Transverse colon (tissue), 4 donors: ENCODE measurements around the gene STIP1. TPM values are rescaled to one million over a fixed set of nuclear protein-coding genes. Genes with fewer than 3 reads are reported as not detected.
A peak's percentile ranks its signal among the peaks of the same experiment; 100 is the strongest.

Experiments
- DNase-seq: peaks from one replicate; pipeline ENCODE4 v3.0.0-alpha.2; 2019
- H3K27ac ChIP-seq, 4 donors: fragments of 200-600 bp; sonication (generic); 2 replicates each; pipeline ENCODE4 v1.5.1; 2016 to 2018; ENCODE audit warnings: inconsistent platforms in 4 of 4
- H3K27me3 ChIP-seq: fragments of 200-600 bp; sonication (generic); 2 replicates; pipeline ENCODE4 v1.5.1; 2017; ENCODE audit warnings: inconsistent platforms
- H3K36me3 ChIP-seq, 4 donors: fragments of 200-600 bp; sonication (generic); 2 replicates each; pipeline ENCODE4 v1.5.1; 2017 to 2019; ENCODE audit warnings: inconsistent platforms in 4 of 4
- H3K4me1 ChIP-seq, 4 donors: fragments of 200-600 bp; sonication (generic); 2 replicates each; pipeline ENCODE4 v1.5.1; 2017 to 2020; ENCODE audit warnings: inconsistent platforms in 4 of 4
- H3K4me3 ChIP-seq, 4 donors: fragments of 200-600 bp; sonication (generic); 1 replicate in 1 of 4; 2 replicates in 3 of 4; pipeline versions ENCODE4 v1.5.1 to v1.6.1; 2017 to 2019; ENCODE audit warnings: inconsistent platforms in 4 of 4
- H3K9me3 ChIP-seq, 2 donors: fragments of 200-600 bp; sonication (generic); 2 replicates each; pipeline ENCODE4 v1.5.1; 2017 to 2019; ENCODE audit warnings: inconsistent platforms in 2 of 2
- EP300 ChIP-seq: sonication (generic); formaldehyde crosslinking; IDR thresholded peaks from one replicate; pipeline ENCODE4 v1.6.1; 2017; ENCODE audit warnings: antibody characterized with exemption, low read depth
- POLR2A ChIP-seq: fragments of 450-650 bp; IDR thresholded peaks from one replicate; pipeline ENCODE4 v1.6.1; 2016; ENCODE audit warnings: antibody characterized with exemption, mild to moderate bottlenecking, moderate library complexity
- POLR2AphosphoS5 ChIP-seq, 3 donors: sonication (generic); formaldehyde crosslinking; IDR thresholded peaks; one replicate each; pipeline ENCODE4 v1.6.1; 2016; ENCODE audit warnings: antibody characterized with exemption in 3 of 3
- WGBS, 2 donors: methylation state at CpG; one replicate each; pipeline ENCODE4 v1.1.5; 2018; ENCODE audit warnings: low coverage in 1 of 2; 5-methylcytosine and 5-hydroxymethylcytosine counted together
- in situ Hi-C, 4 donors: fragments of 200-750 bp; cut with MboI; loops; one replicate each; pipeline versions ENCODE4 v1.15.0 to v1.15.1; 2017; ENCODE audit warnings: low sequenced_read_pairs in 3 of 4, low pct_ligation_motif_present in 1 of 4, low pct_unique_long_range_greater_than_20kb in 1 of 4
- intact Hi-C: fragments of 100-400 bp; cut with DNase I; formaldehyde crosslinking; loops from one replicate; pipeline ENCODE4 v1.15.1; 2023; ENCODE audit warnings: low total_unique reads
- total RNA-seq, 4 donors: library from RNA; depleted of rRNA; stranded (reverse); fragments of >200 nt; gene quantifications; one replicate each; pipeline ENCODE4 v1.1.0, GENCODE V29; 2016
- TF ChIP-seq, protein P1 (sequence below), 5 experiments: fragments of 200-600 bp in 3 of 5; fragments of 450-650 bp in 2 of 5; sonication (generic) in 3 of 5; IDR thresholded peaks; 1 replicate in 2 of 5; 2 replicates in 3 of 5; pipeline ENCODE4 v1.5.1; 2016 to 2017; ENCODE audit warnings: antibody characterized with exemption in 5 of 5, inconsistent platforms in 3 of 5, mild to moderate bottlenecking in 2 of 5, moderate library complexity in 1 of 5

The STIP1 gene
- total RNA-seq, 4 donors from 2014 or later = 45.3 to 181 (median 65.9) TPM

DNA sequence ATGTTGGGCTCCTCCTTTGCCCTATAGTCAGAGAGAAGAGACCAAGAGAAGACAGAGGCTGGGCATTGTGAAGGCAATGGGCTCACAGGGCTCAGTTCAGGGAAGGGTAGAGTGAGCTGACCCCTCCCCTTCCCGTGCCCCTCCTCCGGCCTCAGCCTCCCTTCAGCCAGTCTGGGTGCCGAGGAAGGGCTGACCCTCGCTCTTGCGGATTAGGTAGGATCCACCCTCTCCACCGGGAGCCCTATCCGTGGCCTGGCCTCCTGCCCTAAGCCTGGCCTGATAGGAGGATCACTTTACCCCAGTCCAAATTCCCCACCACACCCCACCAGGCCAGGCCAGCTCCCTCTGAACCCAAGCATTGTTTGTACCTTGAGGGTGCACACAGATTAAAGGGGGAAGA lies 62.6 kb downstream of the STIP1 start:
- peak; percentile 11 for DNase-seq
- Histone ChIP-seq H3K27me3 (no peaks in the 10 kb centered on the region), H3K36me3 (no peaks in the 10 kb centered on the region), H3K27ac (no peak overlapping the region), H3K9me3 (no peaks in the 10 kb centered on the region), H3K4me3 (no peak overlapping the region), H3K4me1 (peaks cover 21 to 50% (median 43%) of the 10 kb centered on the region in 4 donors)
- 78% methylated on average over 7 of the region's 7 CpGs; no CpG with 5 or more reads in 1 of the 2 donors for WGBS, 2 donors
- intact Hi-C loops (no loop called here), in situ Hi-C loops (no loop called here)
- TF ChIP-seq POLR2A = no peak
- TF ChIP-seq EP300 = no peak
- TF ChIP-seq POLR2AphosphoS5 (IDR thresholded peaks at IDR 0.05) = no peak
- TF ChIP-seq, protein P1, sequence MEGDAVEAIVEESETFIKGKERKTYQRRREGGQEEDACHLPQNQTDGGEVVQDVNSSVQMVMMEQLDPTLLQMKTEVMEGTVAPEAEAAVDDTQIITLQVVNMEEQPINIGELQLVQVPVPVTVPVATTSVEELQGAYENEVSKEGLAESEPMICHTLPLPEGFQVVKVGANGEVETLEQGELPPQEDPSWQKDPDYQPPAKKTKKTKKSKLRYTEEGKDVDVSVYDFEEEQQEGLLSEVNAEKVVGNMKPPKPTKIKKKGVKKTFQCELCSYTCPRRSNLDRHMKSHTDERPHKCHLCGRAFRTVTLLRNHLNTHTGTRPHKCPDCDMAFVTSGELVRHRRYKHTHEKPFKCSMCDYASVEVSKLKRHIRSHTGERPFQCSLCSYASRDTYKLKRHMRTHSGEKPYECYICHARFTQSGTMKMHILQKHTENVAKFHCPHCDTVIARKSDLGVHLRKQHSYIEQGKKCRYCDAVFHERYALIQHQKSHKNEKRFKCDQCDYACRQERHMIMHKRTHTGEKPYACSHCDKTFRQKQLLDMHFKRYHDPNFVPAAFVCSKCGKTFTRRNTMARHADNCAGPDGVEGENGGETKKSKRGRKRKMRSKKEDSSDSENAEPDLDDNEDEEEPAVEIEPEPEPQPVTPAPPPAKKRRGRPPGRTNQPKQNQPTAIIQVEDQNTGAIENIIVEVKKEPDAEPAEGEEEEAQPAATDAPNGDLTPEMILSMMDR (IDR thresholded peaks at IDR 0.05) = no peak

DNA sequence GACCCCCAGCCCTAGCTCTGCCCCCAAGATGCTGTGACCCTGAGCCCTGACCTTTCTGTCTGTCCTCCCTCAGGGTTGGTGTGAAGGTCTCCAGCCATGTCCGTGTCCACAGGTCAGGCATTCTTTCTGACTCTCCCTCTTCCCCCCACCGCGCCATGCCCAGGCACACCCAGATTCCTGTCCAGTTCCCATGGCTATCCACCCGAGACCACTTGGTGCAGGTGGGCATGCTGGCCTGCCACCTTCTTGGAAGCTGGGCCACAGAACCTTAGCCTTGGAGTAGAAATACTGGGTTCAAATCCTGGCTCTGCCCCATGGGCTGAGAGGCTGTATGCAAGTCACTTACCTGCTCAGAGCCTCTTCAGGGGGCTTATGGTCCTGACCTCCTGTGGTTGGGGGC lies 63.1 kb downstream of the STIP1 start:
- H3K36me3 ChIP-seq = no peaks in the 10 kb centered on the region
- DNase-seq = no peak
- H3K4me1 ChIP-seq = peaks cover 21 to 52% (median 44%) of the 10 kb centered on the region in 4 donors
- in situ Hi-C loops = no loop called here
- no peak overlapping the region for H3K27ac ChIP-seq
- intact Hi-C loops = no loop called here
- TF ChIP-seq POLR2AphosphoS5 (IDR thresholded peaks at IDR 0.05) (no peak), POLR2A (no peak), EP300 (no peak)
- TF ChIP-seq, protein P1 (IDR thresholded peaks at IDR 0.05) = no peak
- H3K27me3 ChIP-seq = no peaks in the 10 kb centered on the region
- 95% methylated on average over 4 of the region's 4 CpGs; no CpG with 5 or more reads in 1 of the 2 donors for WGBS, 2 donors
- no peak overlapping the region for H3K4me3 ChIP-seq
- no peaks in the 10 kb centered on the region for H3K9me3 ChIP-seq

DNA sequence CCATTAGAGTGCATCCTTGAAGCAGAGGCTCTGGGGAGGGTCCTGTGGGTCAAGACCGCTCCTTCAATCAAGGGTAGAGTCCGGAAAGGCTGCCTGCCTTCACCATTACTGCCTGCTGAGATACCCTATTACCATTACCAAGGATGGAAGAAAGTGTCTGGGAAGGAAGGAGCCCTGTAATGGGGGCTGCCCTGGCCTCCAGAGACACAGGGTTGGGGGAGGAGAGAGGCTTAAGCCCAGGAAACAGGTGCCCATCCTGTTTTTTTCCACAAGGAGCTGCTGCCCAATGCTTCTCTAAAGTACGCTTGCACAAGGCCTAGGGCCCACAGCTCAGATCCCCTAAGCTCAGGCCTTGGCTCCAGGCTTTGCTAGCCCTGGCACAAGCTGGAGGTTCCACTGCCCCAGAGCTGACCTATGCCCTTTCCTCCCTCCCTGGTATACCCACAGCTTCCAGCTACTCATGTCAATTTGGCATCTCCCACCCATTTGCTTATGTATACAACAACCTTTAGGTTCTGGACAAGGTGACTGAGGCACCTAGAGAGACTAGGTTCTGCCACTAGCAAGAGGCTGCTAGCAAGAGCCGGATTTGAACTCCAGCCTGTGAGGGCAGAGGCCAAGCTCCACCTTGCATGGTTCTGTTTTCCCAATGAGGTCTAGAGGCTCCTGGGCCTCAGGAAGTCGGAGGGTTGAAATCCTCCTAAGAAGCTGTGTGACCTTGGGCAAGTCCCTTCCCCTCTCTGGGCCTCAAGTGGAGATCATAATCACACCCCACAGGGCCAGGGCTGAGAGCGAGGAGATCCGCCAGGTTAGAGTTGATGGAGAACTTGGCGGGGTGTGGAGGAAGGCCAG lies 63.8 kb downstream of the STIP1 start:
- H3K4me1 ChIP-seq = peaks cover 19 to 55% (median 42%) of the 10 kb centered on the region in 4 donors
- no peaks in the 10 kb centered on the region for H3K27me3 ChIP-seq
- intact Hi-C loops (loop anchor here (5.0 kb wide), 1 partner anchor 53 kb away; the partner anchor contains the start of gene CATSPERZ), in situ Hi-C loops (no loop called here)
- DNase-seq = no peak
- no peaks in the 10 kb centered on the region for H3K9me3 ChIP-seq
- no peak overlapping the region for H3K27ac ChIP-seq
- H3K36me3 ChIP-seq = peaks cover 0 to 2% (median 0%) of the 10 kb centered on the region in 4 donors
- H3K4me3 ChIP-seq = no peak overlapping the region
- WGBS, 2 donors = 81 to 100% methylated on average over 1 to 8 of the region's 8 CpGs
- TF ChIP-seq, protein P1 (IDR thresholded peaks at IDR 0.05) = no peak
- no peak for TF ChIP-seq EP300
- no peak for TF ChIP-seq POLR2AphosphoS5 (IDR thresholded peaks at IDR 0.05)
- no peak for TF ChIP-seq POLR2A

DNA sequence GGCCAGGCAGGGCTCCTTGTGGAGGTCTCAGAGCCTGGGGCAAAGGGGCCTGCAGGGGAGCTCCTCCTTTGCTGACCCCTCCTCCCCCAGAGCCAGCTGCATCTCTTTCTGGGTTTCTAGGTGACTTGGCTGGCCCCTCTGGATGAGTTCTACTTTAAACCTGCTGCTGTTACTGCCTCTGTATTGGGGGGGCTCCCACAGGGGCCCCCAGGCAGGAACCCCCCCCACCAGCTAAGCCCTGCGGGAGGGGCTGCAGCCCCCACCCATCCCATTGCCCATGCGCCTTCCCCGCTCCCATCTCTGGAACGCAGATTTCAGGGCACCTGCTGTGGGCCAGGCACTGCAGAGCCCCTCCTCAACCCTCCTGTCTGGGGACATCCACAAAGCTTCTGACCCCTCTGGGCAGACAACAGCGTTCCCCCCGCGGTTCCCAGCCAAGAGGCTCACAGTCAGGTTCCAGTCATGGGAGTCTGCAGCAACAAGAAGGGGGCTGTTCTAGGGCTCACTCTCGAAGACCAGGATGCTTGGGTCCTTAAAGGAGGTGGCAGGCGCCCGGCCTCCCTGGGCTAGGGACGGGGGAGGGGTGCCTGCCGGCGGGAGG lies 64.5 kb downstream of the STIP1 start:
- Histone ChIP-seq H3K27ac (peak overlapping the region; percentile 27 to 91 (median 88)), H3K4me1 (peaks cover 15 to 47% (median 35%) of the 10 kb centered on the region in 4 donors), H3K36me3 (peaks cover 0 to 9% (median 0%) of the 10 kb centered on the region in 4 donors), H3K9me3 (no peaks in the 10 kb centered on the region), H3K27me3 (no peaks in the 10 kb centered on the region), H3K4me3 (peak overlapping the region; percentile 20 to 91 (median 76))
- no peak for DNase-seq
- TF ChIP-seq POLR2A = no peak
- TF ChIP-seq, protein P1 (IDR thresholded peaks at IDR 0.05) = no peak
- no peak for TF ChIP-seq POLR2AphosphoS5 (IDR thresholded peaks at IDR 0.05)
- TF ChIP-seq EP300 = no peak
- in situ Hi-C loops = no loop called here
- 24% methylated on average over 13 of the region's 13 CpGs; no CpG with 5 or more reads in 1 of the 2 donors for WGBS, 2 donors
- intact Hi-C loops = loop anchor here (5.0 kb wide), 1 partner anchor 52 kb away; the partner anchor contains the start of gene CATSPERZ
